ENCODE results near the gene IFITM10. TPM values are rescaled to one million over a fixed set of nuclear protein-coding genes. Genes with fewer than 3 reads are reported as not detected.

The IFITM10 gene
- total and polyA plus RNA-seq, 9 of the 15 experiments (the other 6 are each of a cell fraction or from before 2014, with no cell fraction given), result 0.08 to 0.13 (median 0.09) TPM; not detected in 6

DNA sequence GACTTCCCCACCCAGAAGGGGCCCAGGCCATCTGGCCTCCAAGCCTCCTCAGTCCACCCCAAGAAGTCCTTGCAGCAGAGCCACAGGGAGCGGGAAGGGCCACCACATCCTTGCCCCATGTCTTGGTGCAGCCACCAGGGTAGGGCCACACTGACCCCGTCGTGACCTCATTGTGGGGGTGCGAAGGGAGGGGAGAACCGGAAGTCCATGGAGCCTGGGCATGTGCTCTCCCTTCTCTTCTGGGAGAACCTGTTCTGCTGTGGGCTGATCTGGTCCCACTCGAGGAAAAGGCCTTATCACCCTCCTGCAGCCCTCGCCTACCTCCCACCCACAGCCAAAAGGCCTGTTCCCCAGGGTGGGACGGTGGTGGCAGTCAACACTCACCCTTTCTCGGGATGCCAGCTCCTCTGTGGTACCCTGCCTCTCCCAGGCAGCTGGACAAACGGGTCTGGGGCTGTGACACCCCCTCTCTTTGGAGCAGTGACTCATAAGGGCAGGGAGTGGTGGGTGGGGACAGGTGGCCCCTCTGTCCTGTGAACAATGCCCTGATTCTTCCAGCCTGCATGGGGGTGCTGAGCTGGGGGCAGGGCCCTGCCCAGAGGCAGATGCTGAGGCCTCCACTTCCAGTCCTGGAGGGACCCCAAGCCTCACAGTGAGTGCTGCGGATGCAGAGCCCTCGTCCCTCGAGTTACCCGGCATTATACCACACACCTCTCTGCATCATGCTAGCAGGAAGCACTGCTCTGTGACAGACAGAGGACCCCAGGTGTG, 27.9 kb upstream of the IFITM10 start (continued):
- TF ChIP-seq XRCC3 (IDR thresholded peaks at IDR 0.05) (no peak), ZBTB34 (CRISPR knock-in tag; IDR thresholded peaks at IDR 0.05) (no peak), DIDO1 (tag; IDR thresholded peaks at IDR 0.05; ENCODE audit: low read depth) (no peak), SETDB1 (IDR thresholded peaks at IDR 0.05; ENCODE audit: low read length) (no peak), CREB1 (IDR thresholded peaks at IDR 0.05) (no peak), CREB1 (CRISPR knock-in tag; IDR thresholded peaks at IDR 0.05) (no peak), SMAD1 (IDR thresholded peaks at IDR 0.05; ENCODE audit: low read depth, low read length, partially characterized antibody) (no peak), TEAD4 (IDR thresholded peaks at IDR 0.05; ENCODE audit: low read length) (no peak), TEAD4 (CRISPR knock-in tag; IDR thresholded peaks at IDR 0.05; ENCODE audit: borderline replicate concordance) (no peak), ZBTB9 (CRISPR knock-in tag; IDR thresholded peaks at IDR 0.05) (no peak), NR2C1 (IDR thresholded peaks at IDR 0.05) (0 out of 2 replicates have a peak, but pooled peaks have one; percentile 37), NR2C1 (tag; IDR thresholded peaks at IDR 0.05) (no peak), MTF1 (CRISPR knock-in tag; IDR thresholded peaks at IDR 0.05; ENCODE audit: borderline replicate concordance) (no peak), NCOA1 (IDR thresholded peaks at IDR 0.05; ENCODE audit: low read depth) (no peak), CSDE1 (IDR thresholded peaks at IDR 0.05) (no peak)

Data from K562 (cell line).